H1 (cell line): Measurements from ENCODE around the gene IST1. TPM values are rescaled to one million over a fixed set of nuclear protein-coding genes. Genes with fewer than 3 reads are reported as not detected.

Source experiments
- CTCF ChIA-PET: fragments of 300-600 bp; sonication (Branson Sonifier 250); formaldehyde crosslinking; loops from one replicate; lab custom pipeline; 2021; ENCODE audit not compliant: partially characterized antibody; lab: Charles Lee
- POLR2A ChIA-PET: fragments of 300-600 bp; sonication (Branson Sonifier 250); formaldehyde crosslinking; loops from one replicate; lab custom pipeline; 2021; ENCODE audit warnings: inconsistent platforms; ENCODE audit not compliant: partially characterized antibody; lab: Charles Lee
- DNase-seq, 2 experiments: peaks; one replicate each; pipeline versions ENCODE4 v3.0.0 to v3.0.0-alpha.2; 2010 to 2022; ENCODE audit warnings: low spot score in 2 of 2, low read depth in 1 of 2, mixed read lengths in 1 of 2
- FAIRE-seq: peaks from 2 replicates; lab custom pipeline; 2011; peaks lifted over from hg19 to GRCh38; lab: Jason Lieb, UNC
- H2AFZ ChIP-seq: 2 replicates; pipeline ENCODE4 v1.8.1; 2012; ENCODE audit warnings: low read length, inconsistent platforms
- H2AK5ac ChIP-seq: 2 replicates; pipeline ENCODE4 v1.6.1; 2013; ENCODE audit warnings: low read depth, low read length
- H2BK120ac ChIP-seq: replicated peaks from 2 replicates; pipeline ENCODE3; 2013; ENCODE audit warnings: low read depth, low read length, inconsistent platforms
- H2BK12ac ChIP-seq: 2 replicates; pipeline ENCODE4 v1.6.1; 2013; ENCODE audit warnings: low read depth, low read length
- H2BK15ac ChIP-seq: 2 replicates; pipeline ENCODE4 v1.6.1; 2013; ENCODE audit warnings: low read length
- H2BK20ac ChIP-seq: 2 replicates; pipeline ENCODE4 v1.6.1; 2013; ENCODE audit warnings: low read length
- H2BK5ac ChIP-seq: 2 replicates; pipeline ENCODE4 v1.6.1; 2013; ENCODE audit warnings: low read depth, low read length
- H3K14ac ChIP-seq: 2 replicates; pipeline ENCODE4 v1.6.1; 2013; ENCODE audit warnings: inconsistent platforms; ENCODE audit not compliant: insufficient read length
- H3K18ac ChIP-seq: 2 replicates; pipeline ENCODE4 v1.6.1; 2013; ENCODE audit warnings: low read length; ENCODE audit errors: extremely low read depth
- H3K23ac ChIP-seq: 2 replicates; pipeline ENCODE4 v1.6.1; 2013; ENCODE audit warnings: inconsistent platforms; ENCODE audit not compliant: insufficient read length
- H3K23me2 ChIP-seq: 2 replicates; pipeline ENCODE4 v1.6.1; 2013; ENCODE audit warnings: low read depth, low read length
- H3K27ac ChIP-seq: 2 replicates; pipeline ENCODE4 v1.6.1; 2011; ENCODE audit warnings: low read depth, low read length, inconsistent platforms
- H3K27me3 ChIP-seq, 4 experiments: replicated peaks in 1 of 4; 1 replicate in 1 of 4; 2 replicates in 3 of 4; pipeline versions ENCODE4 v1.6.1 to v1.8.1; 2011 to 2013; ENCODE audit warnings: low read length in 3 of 4, mild to moderate bottlenecking in 3 of 4, inconsistent platforms in 2 of 4, mixed read lengths in 2 of 4, moderate library complexity in 1 of 4; ENCODE audit not compliant: control insufficient read depth in 3 of 4, insufficient read depth in 3 of 4; ENCODE audit errors: extremely low read depth in 1 of 4
- H3K36me3 ChIP-seq, 4 experiments: 2 replicates each; pipeline versions ENCODE4 v1.6.1 to v1.8.1; 2011 to 2013; ENCODE audit warnings: mild to moderate bottlenecking in 4 of 4, low read length in 3 of 4, moderate library complexity in 2 of 4, control low read depth in 1 of 4, inconsistent platforms in 1 of 4; ENCODE audit not compliant: insufficient read depth in 4 of 4, control insufficient read depth in 2 of 4
- H3K4ac ChIP-seq: replicated peaks from 2 replicates; pipeline ENCODE3; 2013; ENCODE audit warnings: low read length, low read depth, mixed read lengths, inconsistent platforms; ENCODE audit not compliant: insufficient read length
- H3K4me1 ChIP-seq, 4 experiments: replicated peaks in 1 of 4; 1 replicate in 1 of 4; 2 replicates in 3 of 4; pipeline versions ENCODE4 v1.6.1 to v1.8.1; 2011 to 2013; ENCODE audit warnings: low read length in 3 of 4, inconsistent platforms in 2 of 4, mixed read lengths in 1 of 4; ENCODE audit not compliant: insufficient read depth in 4 of 4, control insufficient read depth in 3 of 4
- H3K4me2 ChIP-seq, 2 experiments: 2 replicates each; pipeline versions ENCODE4 v1.6.1 to v1.8.1; 2011 to 2013; ENCODE audit warnings: low read depth in 2 of 2, low read length in 2 of 2, control low read depth in 1 of 2, inconsistent platforms in 1 of 2, mild to moderate bottlenecking in 1 of 2; ENCODE audit not compliant: insufficient read depth in 1 of 2
- H3K4me3 ChIP-seq, 4 experiments: fragments of 200-600, 300-600 bp in 1 of 4; sonication (generic), shearing (Covaris generic), sonication (Bioruptor Twin) in 1 of 4; 2 replicates each; pipeline versions ENCODE4 v1.5.1 to v1.8.1; 2011 to 2016; ENCODE audit warnings: low read length in 4 of 4, low read depth in 3 of 4, control low read depth in 2 of 4, inconsistent platforms in 2 of 4, mild to moderate bottlenecking in 2 of 4, mixed read lengths in 1 of 4, moderate library complexity in 1 of 4; ENCODE audit not compliant: insufficient read depth in 2 of 4; ENCODE audit errors: extremely low read depth in 1 of 4
- H3K56ac ChIP-seq: replicated peaks from 2 replicates; pipeline ENCODE3; 2013; ENCODE audit warnings: low read depth, mild to moderate bottlenecking, mixed read lengths, low read length, inconsistent platforms; ENCODE audit not compliant: insufficient read length
- H3K79me1 ChIP-seq: 2 replicates; pipeline ENCODE4 v1.6.1; 2013; ENCODE audit warnings: low read depth, low read length, control low read depth
- H3K79me2 ChIP-seq, 2 experiments: 2 replicates each; pipeline versions ENCODE4 v1.6.1 to v1.8.1; 2012 to 2013; ENCODE audit warnings: low read length in 2 of 2, mild to moderate bottlenecking in 2 of 2, inconsistent platforms in 1 of 2; ENCODE audit not compliant: insufficient read depth in 2 of 2, control insufficient read depth in 1 of 2
- H3K9ac ChIP-seq, 4 experiments: replicated peaks in 1 of 4; 1 replicate in 1 of 4; 2 replicates in 3 of 4; pipeline versions ENCODE4 v1.6.1 to v1.8.1; 2011 to 2013; ENCODE audit warnings: low read depth in 3 of 4, low read length in 3 of 4, control low read depth in 2 of 4, mild to moderate bottlenecking in 2 of 4, moderate library complexity in 2 of 4, inconsistent platforms in 1 of 4; ENCODE audit errors: extremely low read depth in 1 of 4
- H3K9me3 ChIP-seq, 2 experiments: 2 replicates each; pipeline versions ENCODE4 v1.6.1 to v1.8.1; 2012 to 2013; ENCODE audit warnings: mild to moderate bottlenecking in 2 of 2, moderate library complexity in 2 of 2, control low read depth in 1 of 2, inconsistent platforms in 1 of 2, low read depth in 1 of 2, low read length in 1 of 2, mixed read lengths in 1 of 2; ENCODE audit not compliant: insufficient read depth in 2 of 2
- H4K20me1 ChIP-seq, 2 experiments: replicated peaks in 1 of 2; 2 replicates each; pipeline versions ENCODE3 to v1.8.1; 2011 to 2013; ENCODE audit warnings: inconsistent platforms in 2 of 2, low read length in 2 of 2, mild to moderate bottlenecking in 1 of 2; ENCODE audit not compliant: insufficient read depth in 2 of 2, control insufficient read depth in 1 of 2
- H4K5ac ChIP-seq: 2 replicates; pipeline ENCODE4 v1.6.1; 2013; ENCODE audit warnings: low read length, low read depth, mixed read lengths, inconsistent platforms; ENCODE audit not compliant: insufficient read length
- H4K8ac ChIP-seq: 2 replicates; pipeline ENCODE4 v1.8.0; 2013; ENCODE audit warnings: mild to moderate bottlenecking, moderate library complexity, low read length, inconsistent platforms; ENCODE audit not compliant: insufficient read depth; ENCODE audit errors: extremely low read depth
- H4K91ac ChIP-seq: replicated peaks from 2 replicates; pipeline ENCODE3; 2013; ENCODE audit warnings: low read length, mixed read lengths, inconsistent platforms; ENCODE audit not compliant: insufficient read length
- BCL11A ChIP-seq, 2 experiments: IDR thresholded peaks; one replicate each; pipeline ENCODE4 v1.6.1; 2011; ENCODE audit warnings: low read depth in 2 of 2, low read length in 2 of 2, mild to moderate bottlenecking in 2 of 2
- CBX5 ChIP-seq: fragments of 300-800, 300-1000 bp; sonication (generic); IDR thresholded peaks from 2 replicates; pipeline ENCODE4 v1.7.1; 2016; ENCODE audit warnings: antibody characterized with exemption, low read length, low read depth
- GTF2F1 ChIP-seq: IDR thresholded peaks from 2 replicates; pipeline ENCODE4 v1.6.1; 2012; ENCODE audit warnings: low read depth, low read length, improper control_type of control experiment, borderline replicate concordance
- HDAC2 ChIP-seq, 2 experiments: fragments of 300-600 bp in 1 of 2; sonication (generic) in 1 of 2; IDR thresholded peaks; 2 replicates each; pipeline ENCODE4 v1.6.1; 2011 to 2012; ENCODE audit warnings: low read depth in 2 of 2, low read length in 2 of 2, mild to moderate bottlenecking in 2 of 2, moderate library complexity in 2 of 2, borderline replicate concordance in 1 of 2, inconsistent platforms in 1 of 2
- HDAC6 ChIP-seq: IDR thresholded peaks from one replicate; pipeline ENCODE4 v1.7.1; 2012; ENCODE audit warnings: low read depth, mild to moderate bottlenecking, inconsistent platforms, low read length, moderate library complexity
- JUND ChIP-seq: IDR thresholded peaks from 2 replicates; pipeline ENCODE4 v1.6.1; 2011; ENCODE audit warnings: mild to moderate bottlenecking, improper control_type of control experiment, low read length
- KDM1A ChIP-seq: fragments of 200-600, 300-600 bp; sonication (generic); IDR thresholded peaks from 2 replicates; pipeline ENCODE4 v1.7.1; 2016; ENCODE audit warnings: mild to moderate bottlenecking, low read length, borderline replicate concordance
- POLR2AphosphoS5 ChIP-seq: IDR thresholded peaks from 2 replicates; pipeline ENCODE4 v1.6.1; 2011; ENCODE audit warnings: low read depth, low read length
- SIRT6 ChIP-seq: IDR thresholded peaks from one replicate; pipeline ENCODE4 v1.7.1; 2012; ENCODE audit warnings: low read length, inconsistent platforms
- TBP ChIP-seq: IDR thresholded peaks from 2 replicates; pipeline ENCODE4 v1.6.1; 2011; ENCODE audit warnings: low read depth, low read length, improper control_type of control experiment
- WGBS, 2 experiments: shearing (Covaris generic) in 1 of 2; methylation state at CpG; one replicate each; pipeline versions ENCODE4 v1.1.6 to v1.1.7; 2013 to 2015; ENCODE audit warnings: low lambda C conversion rate in 2 of 2, mixed read lengths in 2 of 2, inconsistent platforms in 1 of 2, low coverage in 1 of 2, missing lambda C conversion rate in 1 of 2; ENCODE audit not compliant: insufficient replicate concordance in 2 of 2, insufficient coverage in 1 of 2, insufficient read length in 1 of 2; ENCODE audit errors: extremely low coverage in 1 of 2, missing lambda C conversion rate in 1 of 2; 5-methylcytosine and 5-hydroxymethylcytosine counted together
- polyA plus RNA-seq, 7 experiments: library from polyadenylated mRNA; depleted of rRNA in 3 of 7; stranded (reverse) in 5 of 7; unstranded in 2 of 7; fragments of >200 nt in 5 of 7; fragments of 200-250 nt in 2 of 7; gene quantifications; 1 replicate in 5 of 7; 2 replicates in 1 of 7; 4 replicates in 1 of 7; pipeline versions ENCODE4 v1.2.1 to v1.2.3, GENCODE V29; 2011 to 2013; ENCODE audit warnings: missing spikeins in 2 of 7, mixed read lengths in 2 of 7
- total RNA-seq: library from RNA; stranded (reverse); fragmentation: NEBNext Ultra II Directional; extraction: Animal tissue kit (Norgen Biotek cat#: 25700); gene quantifications from 2 replicates; pipeline ENCODE4 v1.2.1, GENCODE V29; 2021
- TF ChIP-seq, protein P1 (sequence below): IDR thresholded peaks from 2 replicates; pipeline ENCODE4 v1.6.1; 2012; ENCODE audit warnings: low read length, inconsistent platforms

IST1 gene
- total and polyA plus RNA-seq, 2 of the 8 experiments (the other 6 are each of a cell fraction or from before 2014, with no cell fraction given) = 190 to 248 TPM

DNA sequence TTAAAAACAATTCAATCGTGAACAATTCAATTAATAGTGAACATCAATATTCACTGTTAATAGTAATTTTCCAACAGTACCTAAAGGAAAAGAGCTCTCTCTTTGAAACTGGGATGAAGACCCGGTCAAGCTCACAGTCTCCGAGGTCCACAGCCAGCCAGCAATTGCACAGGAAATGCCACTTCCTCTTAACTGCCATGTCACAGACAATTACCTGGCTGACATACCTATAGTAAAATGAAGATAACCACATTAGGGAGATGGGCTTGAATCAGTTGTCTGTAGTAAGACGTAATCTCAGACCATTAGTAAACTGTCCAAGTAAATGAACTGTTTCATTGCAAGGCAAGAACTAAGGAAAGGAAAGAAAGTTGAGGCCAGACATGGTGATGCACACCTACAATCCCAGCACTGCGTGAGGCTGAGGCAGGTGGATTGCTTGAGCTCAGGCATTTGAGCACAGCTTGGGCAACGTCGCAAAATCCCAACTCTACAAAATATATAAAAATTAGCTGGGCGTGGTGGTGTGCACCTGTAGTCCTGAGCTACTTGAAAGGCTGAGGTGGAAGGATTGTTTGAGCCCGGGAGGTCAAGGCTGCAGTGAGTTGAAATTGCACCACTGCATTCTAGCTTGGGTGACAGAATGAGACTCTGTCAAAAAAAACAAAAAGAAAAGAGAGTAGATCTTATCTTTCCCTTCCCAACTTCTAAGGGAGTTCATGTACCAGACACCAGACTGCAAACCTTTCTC is 68.0 kb downstream of the IST1 start:
- no peak overlapping the region for H2BK5ac ChIP-seq
- no peak for FAIRE-seq
- WGBS, 2 experiments = 76% methylated on average over 9 of the region's 9 CpGs; no CpG with 5 or more reads in 1 of the 2 experiments
- H3K4ac ChIP-seq = no peak overlapping the region
- no peaks in the 10 kb centered on the region for H3K79me1 ChIP-seq
- H3K56ac ChIP-seq = no peak overlapping the region
- DNase-seq = no peak
- no peaks in the 10 kb centered on the region for H3K23me2 ChIP-seq
- H4K5ac ChIP-seq = no peak overlapping the region
- no peak overlapping the region for H4K91ac ChIP-seq
- H3K79me2 ChIP-seq = no peaks in the 10 kb centered on the region
- no peak overlapping the region for H3K18ac ChIP-seq
- H3K27ac ChIP-seq = no peak overlapping the region
- no peak overlapping the region for H3K14ac ChIP-seq
- H2BK20ac ChIP-seq = no peak overlapping the region
- no peaks in the 10 kb centered on the region for H4K20me1 ChIP-seq
- no peak overlapping the region for H3K23ac ChIP-seq
- H3K4me1 ChIP-seq = no peaks in the 10 kb centered on the region; a peak in 1 of 7 replicates
- H3K36me3 ChIP-seq = no peaks in the 10 kb centered on the region
- H3K9me3 ChIP-seq = no peaks in the 10 kb centered on the region
- H3K9ac ChIP-seq = no peak overlapping the region
- H3K27me3 ChIP-seq = no peaks in the 10 kb centered on the region
- H3K4me2 ChIP-seq = no peak overlapping the region
- no peak overlapping the region for H2AK5ac ChIP-seq
- no peak overlapping the region for H2BK12ac ChIP-seq
- no peak overlapping the region for H4K8ac ChIP-seq
- no peak overlapping the region for H2BK15ac ChIP-seq
- H3K4me3 ChIP-seq = no peak overlapping the region
- CTCF ChIA-PET = interaction anchor here (0.6 to 4.2 kb wide), 6 partner anchors 10 to 335 kb away, joined by 3 to 33 read pairs (median 4); no protein-coding TSS in a partner anchor
- H2AFZ ChIP-seq = no peak overlapping the region
- POLR2A ChIA-PET = interaction anchor here (1.0 kb wide), 1 partner anchor 13 kb away, joined by 3 read pairs; no protein-coding TSS in a partner anchor
- H2BK120ac ChIP-seq = no peak overlapping the region
- TF ChIP-seq JUND = no peak
- TF ChIP-seq BCL11A (IDR thresholded peaks at IDR 0.05; ENCODE audit: low read depth in 2 of 2, low read length in 2 of 2) = no peak
- TF ChIP-seq SIRT6 = no peak
- TF ChIP-seq TBP = no peak
- no peak for TF ChIP-seq GTF2F1
- no peak for TF ChIP-seq POLR2AphosphoS5
- no peak for TF ChIP-seq HDAC2 (IDR thresholded peaks at IDR 0.05; ENCODE audit: borderline replicate concordance in 1 of 2, low read depth in 2 of 2, low read length in 2 of 2)
- TF ChIP-seq, protein P1, sequence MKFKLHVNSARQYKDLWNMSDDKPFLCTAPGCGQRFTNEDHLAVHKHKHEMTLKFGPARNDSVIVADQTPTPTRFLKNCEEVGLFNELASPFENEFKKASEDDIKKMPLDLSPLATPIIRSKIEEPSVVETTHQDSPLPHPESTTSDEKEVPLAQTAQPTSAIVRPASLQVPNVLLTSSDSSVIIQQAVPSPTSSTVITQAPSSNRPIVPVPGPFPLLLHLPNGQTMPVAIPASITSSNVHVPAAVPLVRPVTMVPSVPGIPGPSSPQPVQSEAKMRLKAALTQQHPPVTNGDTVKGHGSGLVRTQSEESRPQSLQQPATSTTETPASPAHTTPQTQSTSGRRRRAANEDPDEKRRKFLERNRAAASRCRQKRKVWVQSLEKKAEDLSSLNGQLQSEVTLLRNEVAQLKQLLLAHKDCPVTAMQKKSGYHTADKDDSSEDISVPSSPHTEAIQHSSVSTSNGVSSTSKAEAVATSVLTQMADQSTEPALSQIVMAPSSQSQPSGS = no peak
- TF ChIP-seq HDAC6 = no peak
- no peak for TF ChIP-seq CBX5
- TF ChIP-seq KDM1A = no peak
